ENCODE measurements around the gene CAPN9. TPM values are rescaled to one million over a fixed set of nuclear protein-coding genes. Genes with fewer than 3 reads are reported as not detected.

The CAPN9 gene
- polyA plus RNA-seq, 1 donor (not counting 4 experiments of a cell fraction or from before 2014, with no cell fraction given), result not detected

DNA sequence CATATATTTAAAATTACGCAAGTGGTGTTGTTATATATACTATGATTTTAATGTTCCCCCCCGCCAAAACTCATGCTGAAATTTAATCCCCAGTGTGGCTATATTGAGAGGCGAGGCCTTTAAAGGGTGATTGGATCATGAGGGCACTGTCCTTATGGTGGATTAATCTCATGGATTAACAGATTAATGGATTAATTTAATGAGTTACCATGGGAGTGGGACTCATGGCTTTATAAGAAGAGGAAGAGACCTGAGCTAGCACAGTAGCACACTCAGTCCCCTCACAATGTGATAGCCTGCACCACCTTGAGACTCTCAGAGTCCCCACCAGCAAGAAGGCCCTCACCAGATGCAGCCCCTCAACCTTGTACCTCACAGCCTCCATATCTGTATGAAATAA is 86.3 kb downstream of the CAPN9 start:
- H3K9me3 ChIP-seq (ENCODE audit: control insufficient read depth, low read depth, low read length), result no peaks in the 10 kb centered on the region
- no peak overlapping the region for H3K4me3 ChIP-seq (ENCODE audit: control insufficient read depth in 2 of 3, extremely low read depth in 1 of 3, insufficient read depth in 2 of 3, low read depth in 1 of 3, low read length in 3 of 3)
- no peak overlapping the region for H3K9ac ChIP-seq (ENCODE audit: control insufficient read depth, extremely low read depth, insufficient read depth, low read length)
- FAIRE-seq, result no peak
- no peak overlapping the region for H3K27ac ChIP-seq (ENCODE audit: control insufficient read depth, insufficient read depth, low read length)
- H4K20me1 ChIP-seq (ENCODE audit: control insufficient read depth, extremely low read depth, insufficient read depth, low read length), result no peaks in the 10 kb centered on the region
- H3K9me1 ChIP-seq (ENCODE audit: control insufficient read depth, extremely low read depth, insufficient read depth, low read length), result no peaks in the 10 kb centered on the region
- no peaks in the 10 kb centered on the region for H3K36me3 ChIP-seq (ENCODE audit: control insufficient read depth in 2 of 2, extremely low read depth in 1 of 2, insufficient read depth in 2 of 2, low read length in 2 of 2)
- no peaks in the 10 kb centered on the region for H3K4me1 ChIP-seq (ENCODE audit: control insufficient read depth, extremely low read depth, insufficient read depth, low read length)
- no peak overlapping the region for H3K4me2 ChIP-seq (ENCODE audit: control insufficient read depth, extremely low read depth, insufficient read depth, low read depth, low read length)
- H2AFZ ChIP-seq (ENCODE audit: control insufficient read depth, low read length), result no peak overlapping the region
- no peak for DNase-seq (ENCODE audit: low read depth, low spot score)
- H3K79me2 ChIP-seq (ENCODE audit: control insufficient read depth, insufficient read depth, low read length), result no peaks in the 10 kb centered on the region
- H3K27me3 ChIP-seq (ENCODE audit: control insufficient read depth, extremely low read depth, insufficient read depth, low read length), result no peaks in the 10 kb centered on the region
- TF ChIP-seq, protein P1, sequence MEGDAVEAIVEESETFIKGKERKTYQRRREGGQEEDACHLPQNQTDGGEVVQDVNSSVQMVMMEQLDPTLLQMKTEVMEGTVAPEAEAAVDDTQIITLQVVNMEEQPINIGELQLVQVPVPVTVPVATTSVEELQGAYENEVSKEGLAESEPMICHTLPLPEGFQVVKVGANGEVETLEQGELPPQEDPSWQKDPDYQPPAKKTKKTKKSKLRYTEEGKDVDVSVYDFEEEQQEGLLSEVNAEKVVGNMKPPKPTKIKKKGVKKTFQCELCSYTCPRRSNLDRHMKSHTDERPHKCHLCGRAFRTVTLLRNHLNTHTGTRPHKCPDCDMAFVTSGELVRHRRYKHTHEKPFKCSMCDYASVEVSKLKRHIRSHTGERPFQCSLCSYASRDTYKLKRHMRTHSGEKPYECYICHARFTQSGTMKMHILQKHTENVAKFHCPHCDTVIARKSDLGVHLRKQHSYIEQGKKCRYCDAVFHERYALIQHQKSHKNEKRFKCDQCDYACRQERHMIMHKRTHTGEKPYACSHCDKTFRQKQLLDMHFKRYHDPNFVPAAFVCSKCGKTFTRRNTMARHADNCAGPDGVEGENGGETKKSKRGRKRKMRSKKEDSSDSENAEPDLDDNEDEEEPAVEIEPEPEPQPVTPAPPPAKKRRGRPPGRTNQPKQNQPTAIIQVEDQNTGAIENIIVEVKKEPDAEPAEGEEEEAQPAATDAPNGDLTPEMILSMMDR (optimal IDR thresholded peaks at IDR 0.05 in 1 of 3, IDR thresholded peaks at IDR 0.05 in 1 of 3, conservative IDR thresholded peaks at IDR 0.05 in 1 of 3; ENCODE audit: extremely low read depth in 1 of 3, insufficient read depth in 2 of 3, low read length in 3 of 3), result no peak
- TF ChIP-seq EZH2 (IDR thresholded peaks at IDR 0.05; ENCODE audit: low read length), result no peak
- dilution Hi-C loops (cut with MboI; ENCODE audit: extremely low pct_ligation_motif_present, low sequenced_read_pairs), result no loop called here

DNA sequence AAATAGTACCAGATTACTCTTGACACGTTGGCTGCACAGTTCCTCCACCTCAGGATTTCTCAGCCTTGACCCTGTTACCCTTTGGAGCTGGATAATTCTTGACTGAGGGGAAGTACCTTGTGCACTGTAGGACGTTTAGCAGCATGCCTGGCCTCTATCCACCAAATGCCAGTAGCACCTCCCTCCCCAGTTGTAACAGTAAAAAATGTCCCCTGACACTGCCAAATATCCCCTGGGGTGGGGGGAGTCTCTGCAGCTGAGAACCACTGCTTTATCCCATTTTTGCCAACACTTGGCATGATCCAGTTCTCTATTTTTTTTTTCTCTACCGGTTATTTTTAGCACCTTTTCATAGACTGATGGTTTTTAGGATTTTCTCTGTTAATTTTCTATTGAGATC is 87.1 kb downstream of the CAPN9 start:
- Histone ChIP-seq H3K4me2 (ENCODE audit: control insufficient read depth, extremely low read depth, insufficient read depth, low read depth, low read length) (no peak overlapping the region), H3K9me3 (ENCODE audit: control insufficient read depth, low read depth, low read length) (no peaks in the 10 kb centered on the region), H4K20me1 (ENCODE audit: control insufficient read depth, extremely low read depth, insufficient read depth, low read length) (no peaks in the 10 kb centered on the region), H3K4me3 (ENCODE audit: control insufficient read depth in 2 of 3, extremely low read depth in 1 of 3, insufficient read depth in 2 of 3, low read depth in 1 of 3, low read length in 3 of 3) (no peak overlapping the region), H3K4me1 (ENCODE audit: control insufficient read depth, extremely low read depth, insufficient read depth, low read length) (no peaks in the 10 kb centered on the region), H3K9me1 (ENCODE audit: control insufficient read depth, extremely low read depth, insufficient read depth, low read length) (no peaks in the 10 kb centered on the region), H3K79me2 (ENCODE audit: control insufficient read depth, insufficient read depth, low read length) (no peaks in the 10 kb centered on the region), H3K27me3 (ENCODE audit: control insufficient read depth, extremely low read depth, insufficient read depth, low read length) (no peaks in the 10 kb centered on the region), H3K36me3 (ENCODE audit: control insufficient read depth in 2 of 2, extremely low read depth in 1 of 2, insufficient read depth in 2 of 2, low read length in 2 of 2) (no peaks in the 10 kb centered on the region), H3K27ac (ENCODE audit: control insufficient read depth, insufficient read depth, low read length) (no peak overlapping the region), H3K9ac (ENCODE audit: control insufficient read depth, extremely low read depth, insufficient read depth, low read length) (no peak overlapping the region), H2AFZ (ENCODE audit: control insufficient read depth, low read length) (no peak overlapping the region)
- TF ChIP-seq, protein P1 (optimal IDR thresholded peaks at IDR 0.05 in 1 of 3, IDR thresholded peaks at IDR 0.05 in 1 of 3, conservative IDR thresholded peaks at IDR 0.05 in 1 of 3; ENCODE audit: extremely low read depth in 1 of 3, insufficient read depth in 2 of 3, low read length in 3 of 3), result no peak
- no peak for TF ChIP-seq EZH2 (IDR thresholded peaks at IDR 0.05; ENCODE audit: low read length)
- DNase-seq (ENCODE audit: low read depth, low spot score) (no peak), FAIRE-seq (no peak)
- dilution Hi-C loops (cut with MboI; ENCODE audit: extremely low pct_ligation_motif_present, low sequenced_read_pairs), result no loop called here
